ENCODE data around the gene CALCOCO2. TPM values are rescaled to one million over a fixed set of nuclear protein-coding genes. Genes with fewer than 3 reads are reported as not detected.

The CALCOCO2 gene
- total and polyA plus RNA-seq, 2 of the 13 experiments (the other 11 are each of a cell fraction or from before 2014, with no cell fraction given): 72.9 to 111 TPM

DNA sequence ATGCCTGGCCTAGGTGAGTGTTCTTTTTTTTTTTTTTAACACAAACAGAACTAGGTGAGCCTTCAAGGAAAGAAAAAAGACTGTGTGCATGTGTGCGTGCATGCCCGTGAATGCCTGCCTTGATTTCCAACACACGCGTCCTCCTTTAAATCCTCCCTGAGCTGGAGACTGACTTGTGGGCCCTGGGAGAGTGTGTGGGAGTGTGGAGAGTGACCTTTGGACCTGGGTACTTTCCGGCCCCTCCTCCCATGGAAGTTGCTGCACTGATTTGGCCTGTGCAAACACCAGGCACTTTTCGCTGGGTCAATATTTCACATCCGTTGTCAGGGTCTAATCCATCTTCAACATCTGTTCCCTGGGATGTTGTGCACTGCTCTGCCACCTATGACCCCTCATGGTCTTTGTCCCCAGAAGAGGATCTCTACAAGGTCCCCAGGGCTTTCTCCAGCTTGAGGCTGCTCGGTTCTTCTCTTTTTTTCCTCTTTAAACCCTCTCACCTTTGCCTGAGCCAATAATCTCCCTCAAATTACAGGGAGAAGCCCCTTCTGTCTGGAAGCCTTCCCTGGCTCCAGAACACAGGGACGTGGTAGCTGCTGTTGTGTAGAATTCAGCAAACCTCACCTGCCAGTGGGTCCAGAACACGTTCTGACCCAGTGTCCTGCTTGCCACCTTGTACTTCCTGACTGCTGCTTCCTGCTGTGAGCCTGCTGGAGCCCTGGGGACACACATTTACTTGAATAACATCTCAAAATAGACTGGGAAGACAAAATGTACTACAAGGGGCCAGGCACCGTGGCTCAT lies 40.9 kb downstream of the CALCOCO2 start (continued):
- TF ChIP-seq HOXA7 (CRISPR knock-in tag; IDR thresholded peaks at IDR 0.05) (no peak), IRF2 (CRISPR knock-in tag; IDR thresholded peaks at IDR 0.05) (peak; percentile 99), POLR2G (IDR thresholded peaks at IDR 0.05; ENCODE audit: low read depth, low read length) (peak; percentile 70), ZNF101 (CRISPR knock-in tag; IDR thresholded peaks at IDR 0.05; ENCODE audit: borderline replicate concordance, low read depth) (peak; percentile 77; the same call in 1 of the 2 replicates), MTA1 (CRISPR knock-in tag; IDR thresholded peaks at IDR 0.05; ENCODE audit: borderline replicate concordance) (peak; percentile 97), ZNF792 (CRISPR knock-in tag; IDR thresholded peaks at IDR 0.05) (peak; percentile 96), ZNF253 (CRISPR knock-in tag; IDR thresholded peaks at IDR 0.05; ENCODE audit: borderline replicate concordance) (no peak), HDAC6 (IDR thresholded peaks at IDR 0.05; ENCODE audit: low read depth, low read length) (no peak), ZNF383 (CRISPR knock-in tag; IDR thresholded peaks at IDR 0.05; ENCODE audit: borderline replicate concordance) (no peak), RFXAP (CRISPR knock-in tag; IDR thresholded peaks at IDR 0.05; ENCODE audit: borderline replicate concordance) (peak; percentile 87; the same call in 1 of the 2 replicates), KDM4B (CRISPR knock-in tag; IDR thresholded peaks at IDR 0.05) (peak; percentile 97)
- TF ChIP-seq, protein P1, sequence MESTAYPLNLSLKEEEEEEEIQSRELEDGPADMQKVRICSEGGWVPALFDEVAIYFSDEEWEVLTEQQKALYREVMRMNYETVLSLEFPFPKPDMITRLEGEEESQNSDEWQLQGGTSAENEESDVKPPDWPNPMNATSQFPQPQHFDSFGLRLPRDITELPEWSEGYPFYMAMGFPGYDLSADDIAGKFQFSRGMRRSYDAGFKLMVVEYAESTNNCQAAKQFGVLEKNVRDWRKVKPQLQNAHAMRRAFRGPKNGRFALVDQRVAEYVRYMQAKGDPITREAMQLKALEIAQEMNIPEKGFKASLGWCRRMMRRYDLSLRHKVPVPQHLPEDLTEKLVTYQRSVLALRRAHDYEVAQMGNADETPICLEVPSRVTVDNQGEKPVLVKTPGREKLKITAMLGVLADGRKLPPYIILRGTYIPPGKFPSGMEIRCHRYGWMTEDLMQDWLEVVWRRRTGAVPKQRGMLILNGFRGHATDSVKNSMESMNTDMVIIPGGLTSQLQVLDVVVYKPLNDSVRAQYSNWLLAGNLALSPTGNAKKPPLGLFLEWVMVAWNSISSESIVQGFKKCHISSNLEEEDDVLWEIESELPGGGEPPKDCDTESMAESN (CRISPR knock-in tag; conservative IDR thresholded peaks at IDR 0.05): peak; percentile 97
- TF ChIP-seq, protein P2, sequence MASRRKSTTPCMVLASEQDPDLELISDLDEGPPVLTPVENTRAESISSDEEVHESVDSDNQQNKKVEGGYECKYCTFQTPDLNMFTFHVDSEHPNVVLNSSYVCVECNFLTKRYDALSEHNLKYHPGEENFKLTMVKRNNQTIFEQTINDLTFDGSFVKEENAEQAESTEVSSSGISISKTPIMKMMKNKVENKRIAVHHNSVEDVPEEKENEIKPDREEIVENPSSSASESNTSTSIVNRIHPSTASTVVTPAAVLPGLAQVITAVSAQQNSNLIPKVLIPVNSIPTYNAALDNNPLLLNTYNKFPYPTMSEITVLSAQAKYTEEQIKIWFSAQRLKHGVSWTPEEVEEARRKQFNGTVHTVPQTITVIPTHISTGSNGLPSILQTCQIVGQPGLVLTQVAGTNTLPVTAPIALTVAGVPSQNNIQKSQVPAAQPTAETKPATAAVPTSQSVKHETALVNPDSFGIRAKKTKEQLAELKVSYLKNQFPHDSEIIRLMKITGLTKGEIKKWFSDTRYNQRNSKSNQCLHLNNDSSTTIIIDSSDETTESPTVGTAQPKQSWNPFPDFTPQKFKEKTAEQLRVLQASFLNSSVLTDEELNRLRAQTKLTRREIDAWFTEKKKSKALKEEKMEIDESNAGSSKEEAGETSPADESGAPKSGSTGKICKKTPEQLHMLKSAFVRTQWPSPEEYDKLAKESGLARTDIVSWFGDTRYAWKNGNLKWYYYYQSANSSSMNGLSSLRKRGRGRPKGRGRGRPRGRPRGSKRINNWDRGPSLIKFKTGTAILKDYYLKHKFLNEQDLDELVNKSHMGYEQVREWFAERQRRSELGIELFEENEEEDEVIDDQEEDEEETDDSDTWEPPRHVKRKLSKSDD (CRISPR knock-in tag; IDR thresholded peaks at IDR 0.05; ENCODE audit: low read depth): peak; percentile 88
- TF ChIP-seq, protein P3, sequence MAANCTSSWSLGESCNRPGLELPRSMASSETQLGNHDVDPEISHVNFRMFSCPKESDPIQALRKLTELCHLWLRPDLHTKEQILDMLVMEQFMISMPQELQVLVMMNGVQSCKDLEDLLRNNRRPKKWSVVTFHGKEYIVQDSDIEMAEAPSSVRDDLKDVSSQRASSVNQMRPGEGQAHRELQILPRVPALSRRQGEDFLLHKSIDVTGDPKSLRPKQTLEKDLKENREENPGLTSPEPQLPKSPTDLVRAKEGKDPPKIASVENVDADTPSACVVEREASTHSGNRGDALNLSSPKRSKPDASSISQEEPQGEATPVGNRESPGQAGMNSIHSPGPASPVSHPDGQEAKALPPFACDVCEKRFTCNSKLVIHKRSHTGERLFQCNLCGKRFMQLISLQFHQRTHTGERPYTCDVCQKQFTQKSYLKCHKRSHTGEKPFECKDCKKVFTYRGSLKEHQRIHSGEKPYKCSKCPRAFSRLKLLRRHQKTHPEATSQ (CRISPR knock-in tag; IDR thresholded peaks at IDR 0.05; ENCODE audit: borderline replicate concordance): peak; percentile 96; the same call in 1 of the 2 replicates
- TF ChIP-seq, protein P4, sequence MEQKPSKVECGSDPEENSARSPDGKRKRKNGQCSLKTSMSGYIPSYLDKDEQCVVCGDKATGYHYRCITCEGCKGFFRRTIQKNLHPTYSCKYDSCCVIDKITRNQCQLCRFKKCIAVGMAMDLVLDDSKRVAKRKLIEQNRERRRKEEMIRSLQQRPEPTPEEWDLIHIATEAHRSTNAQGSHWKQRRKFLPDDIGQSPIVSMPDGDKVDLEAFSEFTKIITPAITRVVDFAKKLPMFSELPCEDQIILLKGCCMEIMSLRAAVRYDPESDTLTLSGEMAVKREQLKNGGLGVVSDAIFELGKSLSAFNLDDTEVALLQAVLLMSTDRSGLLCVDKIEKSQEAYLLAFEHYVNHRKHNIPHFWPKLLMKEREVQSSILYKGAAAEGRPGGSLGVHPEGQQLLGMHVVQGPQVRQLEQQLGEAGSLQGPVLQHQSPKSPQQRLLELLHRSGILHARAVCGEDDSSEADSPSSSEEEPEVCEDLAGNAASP (CRISPR knock-in tag; IDR thresholded peaks at IDR 0.05; ENCODE audit: borderline replicate concordance): peak; percentile 94; the same call in 1 of the 2 replicates
